Endothelial cell of umbilical vein (primary cell): ENCODE measurements around the gene TIMP4. TPM values are rescaled to one million over a fixed set of nuclear protein-coding genes. Genes with fewer than 3 reads are reported as not detected.
A peak's percentile ranks its signal among the peaks of the same experiment; 100 is the strongest.

ENCODE experiments used
- BruUV-seq: library from RNA; stranded (reverse); fragments of 400-500 nt; replicated peaks from 2 replicates; lab custom pipeline; 2021; lab: Mats Ljungman, UMichigan
- CTCF ChIA-PET: fragments of 300-600, 350-600 bp; sonication (Branson Sonifier 250); formaldehyde crosslinking; loops from one replicate; lab custom pipeline; 2021; ENCODE audit warnings: antibody characterized with exemption, inconsistent platforms; lab: Charles Lee
- POLR2A ChIA-PET: fragments of 300-600, 350-600 bp; sonication (Branson Sonifier 250); formaldehyde crosslinking; loops from one replicate; lab custom pipeline; 2021; ENCODE audit warnings: antibody characterized with exemption, inconsistent platforms; lab: Charles Lee
- DNase-seq: peaks from one replicate; pipeline ENCODE4 v3.0.0-alpha.2; 2011; ENCODE audit warnings: low read depth, low spot score
- FAIRE-seq: peaks from 2 replicates; lab custom pipeline; 2011; peaks lifted over from hg19 to GRCh38; lab: Jason Lieb, UNC
- H2AFZ ChIP-seq: 2 replicates; pipeline ENCODE4 v1.6.0; 2012; ENCODE audit warnings: low read depth, low read length, control low read depth, inconsistent platforms
- H3K27ac ChIP-seq: 2 replicates; pipeline ENCODE4 v1.5.1; 2011; ENCODE audit warnings: low read depth, mild to moderate bottlenecking, control low read depth, low read length, moderate library complexity; ENCODE audit not compliant: insufficient read depth
- H3K27me3 ChIP-seq, 2 experiments: 2 replicates each; pipeline versions ENCODE4 v1.6.0 to v1.6.1; 2011; ENCODE audit warnings: low read length in 2 of 2, mixed read lengths in 1 of 2; ENCODE audit not compliant: control insufficient read depth in 2 of 2, insufficient read depth in 2 of 2
- H3K36me3 ChIP-seq, 2 experiments: 2 replicates in 1 of 2; 3 replicates in 1 of 2; pipeline ENCODE4 v1.5.1; 2011; ENCODE audit warnings: low read length in 2 of 2, mild to moderate bottlenecking in 1 of 2, moderate library complexity in 1 of 2; ENCODE audit not compliant: control insufficient read depth in 2 of 2, insufficient read depth in 2 of 2; ENCODE audit errors: extremely low read depth in 1 of 2
- H3K4me1 ChIP-seq: 3 replicates; pipeline ENCODE4 v1.5.1; 2011; ENCODE audit warnings: mild to moderate bottlenecking, low read length; ENCODE audit not compliant: control insufficient read depth, insufficient read depth; ENCODE audit errors: extremely low read depth
- H3K4me2 ChIP-seq: 2 replicates; pipeline ENCODE4 v1.6.1; 2011; ENCODE audit warnings: low read length, control low read depth, mixed read lengths; ENCODE audit not compliant: insufficient read depth
- H3K4me3 ChIP-seq, 3 experiments: fragments of 200-600 bp in 1 of 3; sonication (generic), shearing (Covaris generic) in 1 of 3; replicated peaks in 1 of 3; 2 replicates each; pipeline ENCODE4 v1.5.1; 2011 to 2016; ENCODE audit warnings: control low read depth in 3 of 3, low read length in 3 of 3, mild to moderate bottlenecking in 2 of 3, inconsistent platforms in 1 of 3, low read depth in 1 of 3, moderate library complexity in 1 of 3; ENCODE audit not compliant: insufficient read depth in 1 of 3
- H3K79me2 ChIP-seq: 2 replicates; pipeline ENCODE4 v1.6.0; 2012; ENCODE audit warnings: low read length, inconsistent platforms; ENCODE audit not compliant: control insufficient read depth, insufficient read depth
- H3K9ac ChIP-seq: replicated peaks from 2 replicates; pipeline ENCODE3; 2011; ENCODE audit warnings: low read length, control low read depth; ENCODE audit not compliant: insufficient read depth; ENCODE audit errors: extremely low read depth
- H3K9me1 ChIP-seq: replicated peaks from 3 replicates; pipeline ENCODE4 v1.6.0; 2011; ENCODE audit warnings: mild to moderate bottlenecking, low read length; ENCODE audit not compliant: control insufficient read depth, insufficient read depth; ENCODE audit errors: extremely low read depth
- H3K9me3 ChIP-seq: replicated peaks from 2 replicates; pipeline ENCODE4 v1.5.1; 2012; ENCODE audit warnings: low read length, inconsistent platforms; ENCODE audit not compliant: control insufficient read depth, insufficient read depth
- H4K20me1 ChIP-seq: replicated peaks from 2 replicates; pipeline ENCODE3; 2011; ENCODE audit warnings: mild to moderate bottlenecking, low read length; ENCODE audit not compliant: control insufficient read depth, insufficient read depth; ENCODE audit errors: extremely low read depth
- EZH2 ChIP-seq: IDR thresholded peaks from 2 replicates; pipeline ENCODE4 v1.6.1; 2012; ENCODE audit warnings: borderline replicate concordance, low read depth, mild to moderate bottlenecking, moderate library complexity, low read length, inconsistent platforms; ENCODE audit not compliant: severe bottlenecking
- FOS ChIP-seq: IDR thresholded peaks from 2 replicates; pipeline ENCODE4 v1.6.1; 2011; ENCODE audit warnings: mild to moderate bottlenecking, low read length, moderate library complexity, borderline replicate concordance; ENCODE audit not compliant: insufficient read depth
- GATA2 ChIP-seq: IDR thresholded peaks from 2 replicates; pipeline ENCODE4 v1.7.0; 2011; ENCODE audit warnings: low read depth, mild to moderate bottlenecking, moderate library complexity, mixed read lengths, low read length; ENCODE audit not compliant: insufficient read length, insufficient read depth
- JUN ChIP-seq: IDR thresholded peaks from 2 replicates; pipeline ENCODE4 v1.6.1; 2011; ENCODE audit warnings: borderline replicate concordance, low read depth; ENCODE audit not compliant: insufficient read length, insufficient read depth
- MYC ChIP-seq: IDR thresholded peaks from one replicate; pipeline ENCODE4 v1.6.1; 2011; ENCODE audit warnings: mild to moderate bottlenecking, low read depth, low read length
- POLR2A ChIP-seq: IDR thresholded peaks from 2 replicates; pipeline ENCODE4 v1.6.1; 2012; ENCODE audit warnings: low read depth, mild to moderate bottlenecking, control low read depth, low read length
- POLR2AphosphoS5 ChIP-seq: IDR thresholded peaks from 2 replicates; pipeline ENCODE4 v1.6.1; 2012; ENCODE audit warnings: low read depth, mild to moderate bottlenecking, control low read depth, low read length, moderate library complexity; ENCODE audit not compliant: insufficient read depth
- dilution Hi-C: fragments of 300-500 bp; cut with MboI; formaldehyde crosslinking; loops from one replicate; pipeline ENCODE4 v1.15.0; 2019; ENCODE audit warnings: low sequenced_read_pairs; ENCODE audit not compliant: extremely low pct_ligation_motif_present
- intact Hi-C: fragments of 100-400 bp; cut with micrococcal nuclease; formaldehyde crosslinking; loops from one replicate; pipeline ENCODE4 v1.10.0; 2022
- polyA plus RNA-seq, 4 experiments: library from polyadenylated mRNA; depleted of rRNA in 3 of 4; stranded (reverse) in 3 of 4; unstranded in 1 of 4; fragments of >200 nt; gene quantifications; 2 replicates each; pipeline versions ENCODE4 v1.2.1 to v1.2.3, GENCODE V29; 2011 to 2012; ENCODE audit warnings: missing spikeins in 1 of 4
- total RNA-seq: library from RNA; stranded (reverse); gene quantifications from 2 replicates; pipeline ENCODE4 v1.2.3, GENCODE V29; 2021
- TF ChIP-seq, protein P1 (sequence below), 2 donors: IDR thresholded peaks; 1 replicate in 1 of 2; 2 replicates in 1 of 2; pipeline ENCODE4 v1.5.1; 2011; ENCODE audit warnings: low read length in 2 of 2, mild to moderate bottlenecking in 2 of 2, moderate library complexity in 2 of 2, control low read depth in 1 of 2, inconsistent platforms in 1 of 2, low read depth in 1 of 2; ENCODE audit not compliant: insufficient read depth in 1 of 2; ENCODE audit errors: extremely low read depth in 1 of 2
- TF ChIP-seq, protein P2 (sequence below): IDR thresholded peaks from 2 replicates; pipeline ENCODE4 v1.6.1; 2011; ENCODE audit not compliant: insufficient read depth, insufficient read length

Gene TIMP4
- total and polyA plus RNA-seq, 2 donors (not counting 3 experiments of a cell fraction or from before 2014, with no cell fraction given), result 0.07 to 0.40 TPM

DNA sequence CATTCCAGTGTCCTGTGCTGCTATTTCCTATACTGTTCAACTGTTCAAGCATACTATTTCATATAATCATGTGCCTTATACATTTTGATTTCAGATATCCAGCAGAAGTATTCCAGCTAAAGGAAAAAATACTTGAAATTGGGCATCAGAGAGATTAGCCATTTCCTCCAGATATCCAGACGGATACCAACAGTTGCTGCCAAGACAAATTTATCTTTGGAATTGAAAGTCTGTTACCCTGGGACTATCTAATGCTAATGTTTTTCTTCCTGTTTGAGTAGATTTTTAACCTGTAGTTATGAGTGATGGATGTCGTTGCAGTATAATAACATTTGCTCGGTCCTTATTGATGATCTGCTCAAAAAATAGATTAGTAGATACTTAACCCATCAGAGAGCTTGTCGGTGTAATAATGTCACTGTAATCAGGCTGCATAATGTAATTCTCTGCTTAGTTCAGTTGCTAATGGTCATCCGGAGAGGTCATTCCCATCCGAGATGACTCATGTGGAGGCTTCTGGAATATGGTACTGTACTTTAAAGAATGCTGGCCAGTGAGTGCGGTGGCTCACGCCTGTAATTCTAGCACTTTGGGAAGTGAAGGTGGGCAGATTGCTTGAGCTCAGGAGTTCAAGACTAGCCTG is 51.5 kb downstream of the TIMP4 start:
- ChIA-PET CTCF (no interaction called here), POLR2A (no interaction called here)
- peak overlapping the region; percentile 22 for H3K4me2 ChIP-seq
- TF ChIP-seq JUN (no peak), POLR2AphosphoS5 (no peak), EZH2 (no peak), POLR2A (no peak), MYC (no peak), FOS (peak; percentile 45), GATA2 (peak; percentile 20)
- TF ChIP-seq, protein P1, sequence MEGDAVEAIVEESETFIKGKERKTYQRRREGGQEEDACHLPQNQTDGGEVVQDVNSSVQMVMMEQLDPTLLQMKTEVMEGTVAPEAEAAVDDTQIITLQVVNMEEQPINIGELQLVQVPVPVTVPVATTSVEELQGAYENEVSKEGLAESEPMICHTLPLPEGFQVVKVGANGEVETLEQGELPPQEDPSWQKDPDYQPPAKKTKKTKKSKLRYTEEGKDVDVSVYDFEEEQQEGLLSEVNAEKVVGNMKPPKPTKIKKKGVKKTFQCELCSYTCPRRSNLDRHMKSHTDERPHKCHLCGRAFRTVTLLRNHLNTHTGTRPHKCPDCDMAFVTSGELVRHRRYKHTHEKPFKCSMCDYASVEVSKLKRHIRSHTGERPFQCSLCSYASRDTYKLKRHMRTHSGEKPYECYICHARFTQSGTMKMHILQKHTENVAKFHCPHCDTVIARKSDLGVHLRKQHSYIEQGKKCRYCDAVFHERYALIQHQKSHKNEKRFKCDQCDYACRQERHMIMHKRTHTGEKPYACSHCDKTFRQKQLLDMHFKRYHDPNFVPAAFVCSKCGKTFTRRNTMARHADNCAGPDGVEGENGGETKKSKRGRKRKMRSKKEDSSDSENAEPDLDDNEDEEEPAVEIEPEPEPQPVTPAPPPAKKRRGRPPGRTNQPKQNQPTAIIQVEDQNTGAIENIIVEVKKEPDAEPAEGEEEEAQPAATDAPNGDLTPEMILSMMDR (IDR thresholded peaks at IDR 0.05; ENCODE audit: extremely low read depth in 1 of 2, insufficient read depth in 1 of 2, low read depth in 1 of 2, low read length in 2 of 2), result no peak
- TF ChIP-seq, protein P2, sequence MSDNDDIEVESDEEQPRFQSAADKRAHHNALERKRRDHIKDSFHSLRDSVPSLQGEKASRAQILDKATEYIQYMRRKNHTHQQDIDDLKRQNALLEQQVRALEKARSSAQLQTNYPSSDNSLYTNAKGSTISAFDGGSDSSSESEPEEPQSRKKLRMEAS, result no peak
- H3K9ac ChIP-seq, result no peak overlapping the region
- H3K4me3 ChIP-seq, result no peak overlapping the region
- no peaks in the 10 kb centered on the region for H3K27me3 ChIP-seq
- H3K79me2 ChIP-seq, result no peaks in the 10 kb centered on the region
- peak; percentile 62 for DNase-seq
- H3K36me3 ChIP-seq, result no peaks in the 10 kb centered on the region
- intact Hi-C loops (no loop called here), dilution Hi-C loops (no loop called here)
- H3K9me3 ChIP-seq, result no peaks in the 10 kb centered on the region
- H3K4me1 ChIP-seq, result peaks cover 4% of the 10 kb centered on the region
- no peaks in the 10 kb centered on the region for H3K9me1 ChIP-seq
- FAIRE-seq, result peak; percentile 21
- BruUV-seq, result no TSS peak
- no peaks in the 10 kb centered on the region for H4K20me1 ChIP-seq
- H2AFZ ChIP-seq, result no peak overlapping the region
- H3K27ac ChIP-seq, result no peak overlapping the region

Other genes starting within 250 kb of the TIMP4 start
- 0.48 and 0.53 TPM in 2 replicates for gene SYN2, start 154.5 kb downstream of the TIMP4 start, total RNA-seq
- gene SYN2, start 154.5 kb downstream of the TIMP4 start, polyA plus RNA-seq, result 0.14 and 0.16 TPM in 2 replicates
- gene PPARG, start 130.2 kb upstream of the TIMP4 start, total RNA-seq, result 1.3 and 1.5 TPM in 2 replicates
- gene PPARG, start 130.2 kb upstream of the TIMP4 start, polyA plus RNA-seq, result 0.14 and 0.15 TPM in 2 replicates